Kidney (tissue), 14 donors: ENCODE results near the gene ADAMTS19. TPM values are rescaled to one million over a fixed set of nuclear protein-coding genes. Genes with fewer than 3 reads are reported as not detected.

Experiments used
- DNase-seq, 5 donors: peaks; one replicate each; pipeline ENCODE4 v3.0.0-alpha.2; 2013 to 2020
- FAIRE-seq: peaks from 2 replicates; lab custom pipeline; 2012; peaks lifted over from hg19 to GRCh38; lab: Jason Lieb, UNC
- H3K27ac ChIP-seq, 2 donors: one replicate each; pipeline ENCODE4 v1.7.0; 2013; ENCODE audit warnings: low read depth in 2 of 2, low read length in 2 of 2, inconsistent platforms in 1 of 2
- H3K27me3 ChIP-seq: one replicate; pipeline ENCODE4 v1.7.1; 2013; ENCODE audit warnings: low read length, inconsistent platforms; ENCODE audit not compliant: control insufficient read depth, insufficient read depth
- H3K36me3 ChIP-seq, 3 donors: one replicate each; pipeline versions ENCODE4 v1.7.0 to v1.7.1; 2013; ENCODE audit warnings: low read length in 3 of 3, control low read depth in 1 of 3, inconsistent platforms in 1 of 3; ENCODE audit not compliant: insufficient read depth in 3 of 3, control insufficient read depth in 2 of 3
- H3K4me1 ChIP-seq, 3 donors: one replicate each; pipeline versions ENCODE4 v1.7.0 to v1.7.1; 2013; ENCODE audit warnings: low read length in 3 of 3, inconsistent platforms in 1 of 3, low read depth in 1 of 3; ENCODE audit not compliant: control insufficient read depth in 2 of 3, insufficient read depth in 2 of 3
- H3K4me3 ChIP-seq, 3 donors: one replicate each; pipeline versions ENCODE4 v1.7.0 to v1.8.1; 2013; ENCODE audit warnings: low read length in 3 of 3, control low read depth in 1 of 3, inconsistent platforms in 1 of 3
- H3K9ac ChIP-seq, 3 donors: one replicate each; pipeline versions ENCODE4 v1.7.0 to v1.7.1; 2013; ENCODE audit warnings: low read length in 3 of 3, control low read depth in 1 of 3, inconsistent platforms in 1 of 3
- H3K9me3 ChIP-seq, 3 donors: one replicate each; pipeline versions ENCODE4 v1.7.0 to v1.7.1; 2013; ENCODE audit warnings: low read length in 3 of 3, control low read depth in 1 of 3, inconsistent platforms in 1 of 3; ENCODE audit not compliant: control insufficient read depth in 2 of 3, insufficient read depth in 1 of 3
- CTCF ChIP-seq: IDR thresholded peaks from 3 replicates; pipeline ENCODE4 v1.5.1; 2012; ENCODE audit warnings: mild to moderate bottlenecking, moderate library complexity, borderline replicate concordance; ENCODE audit not compliant: insufficient read depth; ENCODE audit errors: extremely low read depth
- intact Hi-C: fragments of 100-400 bp; cut with DNase I; formaldehyde crosslinking; loops from one replicate; pipeline ENCODE4 v1.11.1; 2022
- polyA plus RNA-seq: library from polyadenylated mRNA; stranded (reverse); fragments of 350-450 nt; fragmentation: Illumina TruSeq; extraction: RNeasy Lipid Tissue Mini Kit (QIAGEN cat#74804); gene quantifications from one replicate; pipeline ENCODE4 v1.2.3, GENCODE V29; 2014; ENCODE audit warnings: low read depth, low replicate concordance; ENCODE audit not compliant: insufficient read depth
- total RNA-seq: library from RNA; stranded (reverse); fragmentation: NEBNext Ultra II Directional; extraction: Animal tissue kit (Norgen Biotek cat#: 25700); gene quantifications from one replicate; pipeline ENCODE4 v1.2.1, GENCODE V29; 2021
- donor health status: control.
- donor health status: control.
- donor health status: control.
- donor health status: control.
- donor health status: control.
- donor health status: DM: yes; HTN: yes; CAD: no.
- donor health status: Normal renal cell carcinoma (clear cell type).

The ADAMTS19 gene
- total and polyA plus RNA-seq, 2 donors from 2014 or later, result 0.73 TPM; not detected in 1

GRCh38 chr5:129770024-129770820, 310.1 kb downstream of the ADAMTS19 start:
- Histone ChIP-seq H3K4me1 (peaks cover 0 to 2% (median 0%) of the 10 kb centered on the region in 3 donors), H3K9me3 (no peaks in the 10 kb centered on the region), H3K27ac (no peak overlapping the region), H3K9ac (no peak overlapping the region), H3K36me3 (no peaks in the 10 kb centered on the region), H3K27me3 (no peaks in the 10 kb centered on the region), H3K4me3 (no peak overlapping the region)
- FAIRE-seq (no peak), DNase-seq (peak in 2 of 5 donors; percentile 19 to 49)
- TF ChIP-seq CTCF, result no peak
- intact Hi-C loops, result no loop called here

GRCh38 chr5:129771058-129771838, 311.1 kb downstream of the ADAMTS19 start:
- FAIRE-seq, result peak; percentile 49
- TF ChIP-seq CTCF, result peak; percentile 69
- intact Hi-C loops, result no loop called here

GRCh38 chr5:129773376-129773775, 313.3 kb downstream of the ADAMTS19 start:
- H3K27ac ChIP-seq, result no peak overlapping the region
- FAIRE-seq, result no peak
- no peaks in the 10 kb centered on the region for H3K27me3 ChIP-seq
- no peaks in the 10 kb centered on the region for H3K36me3 ChIP-seq
- H3K9ac ChIP-seq, result no peak overlapping the region
- DNase-seq, result no peak
- intact Hi-C loops, result no loop called here
- peaks cover 0 to 2% (median 0%) of the 10 kb centered on the region in 3 donors for H3K4me1 ChIP-seq
- H3K9me3 ChIP-seq, result no peaks in the 10 kb centered on the region
- TF ChIP-seq CTCF, result no peak
- no peak overlapping the region for H3K4me3 ChIP-seq

More at GRCh38 chr5:129771058-129771838, 311.1 kb downstream of the ADAMTS19 start:
- Histone ChIP-seq H3K36me3 (no peaks in the 10 kb centered on the region), H3K4me1 (peaks cover 0 to 2% (median 0%) of the 10 kb centered on the region in 3 donors), H3K27me3 (no peaks in the 10 kb centered on the region), H3K4me3 (no peak overlapping the region), H3K9me3 (no peaks in the 10 kb centered on the region), H3K27ac (no peak overlapping the region), H3K9ac (no peak overlapping the region)
- peak in 4 of 5 donors; percentile 52 to 85 (median 70) for DNase-seq
